WI38 (cell line): ENCODE results near the gene ALX1.
"Not testable (repeated sequence)": the region's sequence is repeated elsewhere in the genome, so short reads cannot be mapped to it uniquely, and the experiment has no call there.

ENCODE experiments used
- H3K4me3 ChIP-seq: 2 replicates; pipeline ENCODE4 v1.5.1; 2011; ENCODE audit warnings: low read depth, mild to moderate bottlenecking, control low read depth, low read length
- CTCF ChIP-seq: IDR thresholded peaks from 2 replicates; pipeline ENCODE4 v1.5.1; 2012; ENCODE audit warnings: low read depth, mild to moderate bottlenecking, control low read depth, low read length

The ALX1 gene

GRCh38 chr12:85299053-85299452 lies 19.0 kb downstream of the ALX1 start:
- H3K4me3 ChIP-seq: no peak overlapping the region
- TF ChIP-seq CTCF: no peak

GRCh38 chr12:85301051-85301450 lies 21.0 kb downstream of the ALX1 start:
- TF ChIP-seq CTCF: no peak
- H3K4me3 ChIP-seq: no peak overlapping the region

GRCh38 chr12:85308374-85308773 lies 28.4 kb downstream of the ALX1 start:
- TF ChIP-seq CTCF: no peak

GRCh38 chr12:85309125-85309566 lies 29.1 kb downstream of the ALX1 start:
- H3K4me3 ChIP-seq: no peak overlapping the region
- TF ChIP-seq CTCF: no peak

More at GRCh38 chr12:85308374-85308773, 28.4 kb downstream of the ALX1 start:
- H3K4me3 ChIP-seq: no peak overlapping the region

GRCh38 chr12:85310025-85310424 lies 30.0 kb downstream of the ALX1 start:
- no peak overlapping the region for H3K4me3 ChIP-seq
- no peak for TF ChIP-seq CTCF

GRCh38 chr12:85310456-85311076 lies 30.5 kb downstream of the ALX1 start:
- no peak overlapping the region for H3K4me3 ChIP-seq
- no peak for TF ChIP-seq CTCF

- H3K4me3 ChIP-seq: not testable (repeated sequence)
These were observed 38.0 kb downstream of the ALX1 start for GRCh38 chr12:85317866-85318636.
